Measurements from ENCODE around the gene SGTB.

The SGTB gene, protein sequence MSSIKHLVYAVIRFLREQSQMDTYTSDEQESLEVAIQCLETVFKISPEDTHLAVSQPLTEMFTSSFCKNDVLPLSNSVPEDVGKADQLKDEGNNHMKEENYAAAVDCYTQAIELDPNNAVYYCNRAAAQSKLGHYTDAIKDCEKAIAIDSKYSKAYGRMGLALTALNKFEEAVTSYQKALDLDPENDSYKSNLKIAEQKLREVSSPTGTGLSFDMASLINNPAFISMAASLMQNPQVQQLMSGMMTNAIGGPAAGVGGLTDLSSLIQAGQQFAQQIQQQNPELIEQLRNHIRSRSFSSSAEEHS

GRCh38 chr5:65721720-65722574 lies at the start of gene SGTB, which contains the start of gene NLN:
SGTB (minus strand) TSS chr5:65722109; CDS start chr5:65720807, 1,302 bp downstream.
NLN (plus strand) TSS chr5:65722205; CDS start chr5:65722374, 169 bp downstream.
- H3K27ac ChIP-seq: peak within 1 kb of the TSS; percentile 79
- no peak for TF ChIP-seq ZFX (IDR thresholded peaks at IDR 0.05; ENCODE audit: borderline replicate concordance)
- TF ChIP-seq, protein P1, sequence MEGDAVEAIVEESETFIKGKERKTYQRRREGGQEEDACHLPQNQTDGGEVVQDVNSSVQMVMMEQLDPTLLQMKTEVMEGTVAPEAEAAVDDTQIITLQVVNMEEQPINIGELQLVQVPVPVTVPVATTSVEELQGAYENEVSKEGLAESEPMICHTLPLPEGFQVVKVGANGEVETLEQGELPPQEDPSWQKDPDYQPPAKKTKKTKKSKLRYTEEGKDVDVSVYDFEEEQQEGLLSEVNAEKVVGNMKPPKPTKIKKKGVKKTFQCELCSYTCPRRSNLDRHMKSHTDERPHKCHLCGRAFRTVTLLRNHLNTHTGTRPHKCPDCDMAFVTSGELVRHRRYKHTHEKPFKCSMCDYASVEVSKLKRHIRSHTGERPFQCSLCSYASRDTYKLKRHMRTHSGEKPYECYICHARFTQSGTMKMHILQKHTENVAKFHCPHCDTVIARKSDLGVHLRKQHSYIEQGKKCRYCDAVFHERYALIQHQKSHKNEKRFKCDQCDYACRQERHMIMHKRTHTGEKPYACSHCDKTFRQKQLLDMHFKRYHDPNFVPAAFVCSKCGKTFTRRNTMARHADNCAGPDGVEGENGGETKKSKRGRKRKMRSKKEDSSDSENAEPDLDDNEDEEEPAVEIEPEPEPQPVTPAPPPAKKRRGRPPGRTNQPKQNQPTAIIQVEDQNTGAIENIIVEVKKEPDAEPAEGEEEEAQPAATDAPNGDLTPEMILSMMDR (IDR thresholded peaks at IDR 0.05): no peak

DNA sequence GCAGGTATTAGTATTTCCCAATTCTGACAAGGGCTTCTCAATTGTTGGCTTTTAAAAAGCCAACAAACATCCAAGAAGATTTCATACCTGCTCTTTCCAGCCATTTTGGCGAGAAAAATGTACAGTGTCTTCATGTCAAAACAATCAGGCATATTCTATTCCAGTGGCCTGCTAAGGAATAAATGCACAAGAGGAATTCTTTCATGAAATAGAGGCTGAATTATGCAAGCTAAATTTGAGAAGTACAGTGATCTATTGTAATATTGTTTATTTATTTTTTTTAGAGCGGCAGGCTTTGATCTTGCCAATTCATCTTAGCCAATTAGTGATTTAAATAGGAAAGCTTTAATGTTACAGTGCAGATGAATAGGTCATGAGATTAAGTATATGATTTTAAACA lies 49.4 kb upstream of the SGTB start:
- TF ChIP-seq ZFX (IDR thresholded peaks at IDR 0.05; ENCODE audit: borderline replicate concordance): no peak
- TF ChIP-seq, protein P1 (IDR thresholded peaks at IDR 0.05): no peak
- no peak overlapping the region for H3K27ac ChIP-seq

DNA sequence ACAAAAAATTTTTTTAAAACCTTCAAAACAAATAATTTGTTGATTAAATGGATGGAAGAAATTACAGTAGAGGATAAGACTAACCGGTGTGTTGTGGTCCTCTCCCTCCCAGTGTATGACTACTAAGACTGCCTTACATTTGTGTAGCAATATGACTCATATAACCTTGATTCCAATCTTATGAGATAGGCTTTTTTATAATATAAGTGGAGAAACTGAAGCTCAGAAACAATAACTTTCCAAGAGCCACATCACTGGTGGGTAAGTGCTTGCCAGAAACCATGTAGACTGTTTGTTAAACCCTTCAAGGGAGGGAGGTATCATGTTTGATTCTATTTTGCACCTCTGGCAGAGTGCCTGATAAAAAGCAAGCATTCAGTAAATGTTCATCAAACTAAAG lies 47.6 kb upstream of the SGTB start:
- TF ChIP-seq, protein P1 (IDR thresholded peaks at IDR 0.05): no peak
- no peak for TF ChIP-seq ZFX (IDR thresholded peaks at IDR 0.05; ENCODE audit: borderline replicate concordance)
- no peak overlapping the region for H3K27ac ChIP-seq

DNA sequence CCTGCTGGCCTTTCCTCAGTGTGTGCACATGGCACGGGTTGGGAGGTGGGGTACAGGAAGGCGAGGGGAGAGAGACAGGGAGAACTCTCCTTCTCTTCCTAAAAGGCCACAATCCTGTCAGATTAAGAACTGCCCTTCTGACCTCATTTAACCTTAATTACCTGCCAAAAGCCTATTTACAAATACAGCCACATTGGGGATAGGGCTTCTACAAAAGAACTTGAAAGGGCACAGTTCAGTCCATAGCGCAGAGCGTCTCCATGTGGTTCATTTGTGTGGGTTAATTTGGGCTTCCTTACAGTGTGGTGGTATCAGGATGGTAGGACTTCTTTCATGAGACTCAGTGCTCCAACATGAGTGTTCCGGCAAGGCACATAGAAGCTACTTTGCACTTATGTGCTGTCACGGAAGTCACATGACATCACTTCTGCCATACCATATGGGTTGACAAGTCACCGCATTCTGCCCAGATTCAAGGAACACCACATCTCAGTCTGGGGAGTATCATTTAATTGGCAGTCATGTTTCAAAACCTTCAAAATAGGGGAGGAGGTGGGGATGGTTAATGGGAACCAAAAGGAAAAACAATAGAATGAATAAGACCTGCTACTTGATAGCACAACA lies 46.9 kb upstream of the SGTB start:
- TF ChIP-seq ZFX (IDR thresholded peaks at IDR 0.05; ENCODE audit: borderline replicate concordance): no peak
- TF ChIP-seq, protein P1 (IDR thresholded peaks at IDR 0.05): no peak
- no peak overlapping the region for H3K27ac ChIP-seq

- H3K27ac ChIP-seq: no peak overlapping the region
- TF ChIP-seq ZFX (IDR thresholded peaks at IDR 0.05; ENCODE audit: borderline replicate concordance): no peak
- TF ChIP-seq, protein P1 (IDR thresholded peaks at IDR 0.05): no peak
Observed at GRCh38 chr5:65767565-65767964, 45.7 kb upstream of the SGTB start.

DNA sequence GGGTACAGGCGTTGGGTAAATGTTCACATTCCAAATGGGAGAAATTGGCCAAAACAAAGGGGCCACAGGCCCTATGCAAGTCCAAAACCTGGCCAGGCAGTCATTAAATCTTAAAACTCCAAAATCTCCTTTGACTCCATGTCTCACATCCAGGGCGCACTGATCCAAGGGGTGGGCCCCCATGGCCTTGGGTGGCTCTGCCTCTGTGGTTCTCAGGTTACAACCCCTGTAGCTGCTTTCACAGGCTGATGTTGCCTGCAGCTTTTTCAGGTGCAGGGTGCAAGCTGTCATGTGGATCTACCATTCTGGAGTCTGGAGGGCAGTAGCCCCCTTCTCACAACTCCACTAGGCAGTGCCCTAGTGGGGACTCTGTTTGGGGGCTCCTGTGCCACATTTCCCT lies 44.9 kb upstream of the SGTB start:
- H3K27ac ChIP-seq: no peak overlapping the region
- TF ChIP-seq, protein P1 (IDR thresholded peaks at IDR 0.05): no peak
- TF ChIP-seq ZFX (IDR thresholded peaks at IDR 0.05; ENCODE audit: borderline replicate concordance): no peak

All from 22Rv1 (cell line).